B cell (primary cell): ENCODE data around the gene POLH. TPM values are rescaled to one million over a fixed set of nuclear protein-coding genes. Genes with fewer than 3 reads are reported as not detected.
"Not testable (repeated sequence)": the region's sequence is repeated elsewhere in the genome, so short reads cannot be mapped to it uniquely, and the experiment has no call there.

Experiments
- ATAC-seq: fragments of 200-7000 bp; cut with Tn5 transposase; one replicate; pipeline ENCODE4 v1.10.0; 2021; ENCODE audit warnings: low read depth, mild to moderate bottlenecking, moderate number of reproducible peaks, moderate library complexity
- CTCF ChIA-PET: fragments of 350-600 bp; sonication (Branson Sonifier 250); formaldehyde crosslinking; loops from one replicate; lab custom pipeline; 2021; ENCODE audit warnings: antibody characterized with exemption, inconsistent platforms; lab: Charles Lee
- POLR2A ChIA-PET: fragments of 350-600 bp; sonication (Branson Sonifier 250); formaldehyde crosslinking; loops from one replicate; lab custom pipeline; 2021; ENCODE audit warnings: antibody characterized with exemption; lab: Charles Lee
- DNase-seq: peaks from one replicate; pipeline ENCODE4 v3.0.0; 2013
- H2AFZ ChIP-seq: 2 replicates; pipeline ENCODE4 v1.6.1; 2012; ENCODE audit warnings: mild to moderate bottlenecking, low read depth, low read length; ENCODE audit not compliant: insufficient read depth, poor library complexity, severe bottlenecking
- H3K27ac ChIP-seq, 2 donors: 1 replicate in 1 of 2; 2 replicates in 1 of 2; pipeline ENCODE4 v1.5.1; 2012 to 2013; ENCODE audit warnings: low read length in 2 of 2, mild to moderate bottlenecking in 2 of 2, moderate library complexity in 1 of 2
- H3K27me3 ChIP-seq, 4 experiments: fragments of 200-600 bp in 1 of 4; sonication (generic) in 1 of 4; replicated peaks in 1 of 4; 1 replicate in 2 of 4; 2 replicates in 2 of 4; pipeline versions ENCODE4 v1.6.1 to v1.7.0; 2013 to 2016; ENCODE audit warnings: low read length in 3 of 4, mild to moderate bottlenecking in 2 of 4, mixed read lengths in 1 of 4, moderate library complexity in 1 of 4; ENCODE audit not compliant: insufficient read depth in 4 of 4, control insufficient read depth in 3 of 4; ENCODE audit errors: control extremely low read depth in 1 of 4
- H3K36me3 ChIP-seq, 2 experiments: replicated peaks in 1 of 2; 1 replicate in 1 of 2; 2 replicates in 1 of 2; pipeline versions ENCODE4 v1.6.1 to v1.7.1; 2013; ENCODE audit warnings: low read length in 1 of 2; ENCODE audit not compliant: insufficient read depth in 2 of 2, control insufficient read depth in 1 of 2; ENCODE audit errors: control extremely low read depth in 1 of 2, extremely low read depth in 1 of 2
- H3K4me1 ChIP-seq, 2 donors: fragments of 200-600 bp in 1 of 2; sonication (generic) in 1 of 2; 1 replicate in 1 of 2; 2 replicates in 1 of 2; pipeline versions ENCODE4 v1.5.1 to v1.6.1; 2013 to 2017; ENCODE audit warnings: low read length in 2 of 2; ENCODE audit not compliant: control insufficient read depth in 2 of 2, insufficient read depth in 2 of 2
- H3K4me2 ChIP-seq: replicated peaks from 2 replicates; pipeline ENCODE3; 2012; ENCODE audit warnings: mild to moderate bottlenecking, low read depth, low read length; ENCODE audit not compliant: poor library complexity, severe bottlenecking
- H3K4me3 ChIP-seq, 5 experiments: fragments of 200-600 bp in 1 of 5; sonication (generic) in 1 of 5; 1 replicate in 3 of 5; 2 replicates in 2 of 5; pipeline versions ENCODE4 v1.5.1 to v1.7.0; 2011 to 2016; ENCODE audit warnings: low read length in 4 of 5, mild to moderate bottlenecking in 4 of 5, low read depth in 2 of 5, control low read depth in 1 of 5, moderate library complexity in 1 of 5; ENCODE audit not compliant: insufficient read depth in 1 of 5; ENCODE audit errors: control extremely low read depth in 1 of 5, extremely low read depth in 1 of 5
- H3K79me2 ChIP-seq: fragments of 200-600 bp; sonication (generic); one replicate; pipeline ENCODE4 v1.6.0; 2016; ENCODE audit warnings: low read length; ENCODE audit not compliant: control insufficient read depth, insufficient read depth
- H3K9ac ChIP-seq: fragments of 200-600 bp; sonication (generic); 2 replicates; pipeline ENCODE4 v1.6.1; 2017; ENCODE audit warnings: mild to moderate bottlenecking, low read length, moderate library complexity
- H3K9me3 ChIP-seq, 3 donors: one replicate each; pipeline versions ENCODE4 v1.6.1 to v1.7.1; 2013; ENCODE audit warnings: low read length in 2 of 3; ENCODE audit not compliant: control insufficient read depth in 2 of 3, insufficient read depth in 1 of 3; ENCODE audit errors: control extremely low read depth in 1 of 3
- H4K20me1 ChIP-seq: 2 replicates; pipeline ENCODE4 v1.6.0; 2012; ENCODE audit warnings: mild to moderate bottlenecking, low read length; ENCODE audit not compliant: insufficient read depth, control insufficient read depth, poor library complexity, severe bottlenecking
- H3K27ac Mint-ChIP-seq: one replicate; pipeline ENCODE4 v1.8.0; 2021; ENCODE audit warnings: mixed read lengths
- H3K27me3 Mint-ChIP-seq: one replicate; pipeline ENCODE4 v1.8.0; 2021; ENCODE audit warnings: mixed read lengths
- H3K4me1 Mint-ChIP-seq: one replicate; pipeline ENCODE4 v1.8.0; 2021; ENCODE audit warnings: mixed read lengths
- H3K4me3 Mint-ChIP-seq: one replicate; pipeline ENCODE4 v1.8.0; 2021; ENCODE audit warnings: mixed read lengths
- H3K9me3 Mint-ChIP-seq: one replicate; pipeline ENCODE4 v1.8.0; 2022; ENCODE audit warnings: mixed read lengths; ENCODE audit not compliant: insufficient read depth
- CTCF ChIP-seq: fragments of 200-600 bp; IDR thresholded peaks from one replicate; pipeline ENCODE4 v1.8.0; 2022; ENCODE audit warnings: antibody characterized with exemption, mild to moderate bottlenecking
- EZH2 ChIP-seq: IDR thresholded peaks from 2 replicates; pipeline ENCODE4 v1.6.1; 2012; ENCODE audit warnings: borderline replicate concordance, low read depth, mild to moderate bottlenecking, moderate library complexity, low read length; ENCODE audit not compliant: insufficient read depth, poor library complexity, severe bottlenecking
- WGBS: methylation state at CpG from one replicate; pipeline ENCODE4 v1.1.5; 2013; ENCODE audit warnings: missing lambda C conversion rate; ENCODE audit not compliant: insufficient coverage; 5-methylcytosine and 5-hydroxymethylcytosine counted together
- intact Hi-C: fragments of 100-400 bp; cut with micrococcal nuclease; formaldehyde crosslinking; loops from one replicate; pipeline ENCODE4 v1.10.0; 2022
- polyA plus RNA-seq: library from polyadenylated mRNA; depleted of rRNA; stranded (reverse); fragments of >200 nt; gene quantifications from 2 replicates; pipeline ENCODE4 v1.2.3, GENCODE V29; 2012
- total RNA-seq, 2 donors: library from RNA; stranded (reverse); fragments of 120-200 nt in 1 of 2; gene quantifications; 1 replicate in 1 of 2; 2 replicates in 1 of 2; pipeline versions ENCODE4 v1.2.3 to v1.2.4, GENCODE V29; 2013 to 2022

The POLH gene
- total and polyA plus RNA-seq, 2 donors (not counting 1 experiment from before 2014, with no cell fraction given) = 14.7 to 24.8 TPM

GRCh38 chr6:43544461-43544860 is 31.5 kb upstream of the POLH start:
- WGBS = no CpG with 5 or more reads among the region's 4 CpGs
- ChIA-PET CTCF (no interaction called here), POLR2A (no interaction called here)
- peaks cover 0 to 57% of the 10 kb centered on the region in 2 experiments for H3K36me3 ChIP-seq
- ATAC-seq (peak; percentile 33), DNase-seq (no peak)
- H3K9me3 ChIP-seq = no peaks in the 10 kb centered on the region
- Mint-ChIP-seq H3K27ac (no peak overlapping the region), H3K4me1 (peaks cover 6% of the 10 kb centered on the region), H3K4me3 (no peak overlapping the region), H3K27me3 (no peaks in the 10 kb centered on the region), H3K9me3 (no peaks in the 10 kb centered on the region)
- TF ChIP-seq EZH2 = no peak
- no peaks in the 10 kb centered on the region for H3K4me1 ChIP-seq
- no peaks in the 10 kb centered on the region for H3K79me2 ChIP-seq
- no peak overlapping the region for H3K4me2 ChIP-seq
- H3K9ac ChIP-seq = no peak overlapping the region
- no peak overlapping the region for H2AFZ ChIP-seq
- no peak overlapping the region for H3K27ac ChIP-seq
- H3K27me3 ChIP-seq = no peaks in the 10 kb centered on the region
- intact Hi-C loops = no loop called here
- no peaks in the 10 kb centered on the region for H4K20me1 ChIP-seq
- no peak overlapping the region for H3K4me3 ChIP-seq

DNA sequence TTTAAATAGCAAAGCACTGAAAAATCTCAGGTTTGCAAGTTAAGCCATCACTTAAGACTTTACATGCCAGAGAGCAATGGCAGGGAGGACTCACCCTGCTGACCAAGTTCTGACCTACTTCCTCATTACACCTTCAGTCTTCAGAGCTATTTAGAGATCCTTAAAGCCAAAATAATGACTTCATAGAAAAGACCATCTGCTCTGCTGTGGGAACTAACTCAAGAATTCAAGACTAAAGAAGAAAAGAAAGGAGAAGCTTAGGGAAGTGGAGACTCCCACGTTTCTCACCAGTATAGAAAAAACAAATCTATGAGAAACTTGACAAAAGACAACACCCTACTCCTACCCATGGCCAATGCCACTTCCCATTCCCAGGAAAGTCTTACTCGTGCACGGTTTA is 28.8 kb upstream of the POLH start:
- POLR2A ChIA-PET = no interaction called here
- H3K4me2 ChIP-seq = no peak overlapping the region
- no peaks in the 10 kb centered on the region for H3K79me2 ChIP-seq
- no peak overlapping the region for H3K4me3 ChIP-seq
- Mint-ChIP-seq H3K27me3 (no peaks in the 10 kb centered on the region), H3K9me3 (no peaks in the 10 kb centered on the region), H3K4me3 (no peak overlapping the region), H3K27ac (peak overlapping the region; percentile 22), H3K4me1 (peaks cover 3% of the 10 kb centered on the region)
- H2AFZ ChIP-seq = no peak overlapping the region
- no peak overlapping the region for H3K9ac ChIP-seq
- intact Hi-C loops = no loop called here
- WGBS = 100% methylated on average over 2 of the region's 3 CpGs
- CTCF ChIA-PET = no interaction called here
- H4K20me1 ChIP-seq = no peaks in the 10 kb centered on the region
- no peaks in the 10 kb centered on the region for H3K4me1 ChIP-seq
- peak overlapping the region; percentile 21 to 56 for H3K27ac ChIP-seq
- H3K9me3 ChIP-seq = no peaks in the 10 kb centered on the region
- no peak for DNase-seq
- no peak for TF ChIP-seq CTCF
- no peak for TF ChIP-seq EZH2
- no peak for ATAC-seq
- no peaks in the 10 kb centered on the region for H3K27me3 ChIP-seq
- H3K36me3 ChIP-seq = peaks cover 6 to 64% of the 10 kb centered on the region in 2 experiments

DNA sequence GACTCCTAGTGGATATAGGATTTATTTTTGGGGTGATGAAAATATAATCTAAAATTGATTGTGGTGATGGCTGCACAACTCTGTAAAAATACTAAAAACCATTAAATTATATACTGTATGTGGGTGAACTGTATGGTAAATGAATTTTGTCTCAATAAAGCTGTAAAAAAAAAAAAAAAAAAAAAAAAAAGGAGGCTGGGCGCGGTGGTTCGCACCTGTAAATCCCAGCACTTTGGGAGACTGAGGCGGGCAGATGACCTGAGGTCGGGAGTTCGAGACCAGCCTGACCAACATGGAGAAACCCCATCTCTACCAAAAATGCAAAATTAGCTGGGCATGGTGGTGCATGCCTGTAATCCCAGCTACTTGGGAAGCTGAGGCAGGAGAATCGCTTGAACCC is 18.4 kb upstream of the POLH start:
- not testable (repeated sequence) for H3K9ac ChIP-seq

More for the DNA sequence above, 18.4 kb upstream of the POLH start:
- H3K4me1 Mint-ChIP-seq, H2AFZ ChIP-seq, H3K27me3 ChIP-seq, H3K79me2 ChIP-seq, POLR2A ChIA-PET, H3K4me3 Mint-ChIP-seq, H3K4me1 ChIP-seq, H3K4me2 ChIP-seq, H3K27ac ChIP-seq, ATAC-seq, H4K20me1 ChIP-seq, H3K9me3 ChIP-seq, DNase-seq, CTCF ChIA-PET, H3K27ac Mint-ChIP-seq, H3K9me3 Mint-ChIP-seq, H3K4me3 ChIP-seq, intact Hi-C loops, H3K27me3 Mint-ChIP-seq: not testable (repeated sequence)
- WGBS = no CpG with 5 or more reads among the region's 7 CpGs
- peaks cover 23 to 62% of the 10 kb centered on the region in 2 experiments for H3K36me3 ChIP-seq
